Uterus (tissue), 4 donors: ENCODE data around the gene TTC38. TPM values are rescaled to one million over a fixed set of nuclear protein-coding genes. Genes with fewer than 3 reads are reported as not detected.

Experiments
- DNase-seq, 2 donors: peaks; one replicate each; pipeline ENCODE4 v3.0.0-alpha.2; 2019 to 2020
- H3K27ac ChIP-seq, 2 donors: fragments of 200-600 bp; sonication (generic); 1 replicate in 1 of 2; 2 replicates in 1 of 2; pipeline ENCODE4 v1.5.1; 2016 to 2018
- H3K27me3 ChIP-seq, 2 donors: fragments of 200-600 bp; sonication (generic); one replicate each; pipeline ENCODE4 v1.5.1; 2018 to 2019; ENCODE audit warnings: control low read depth in 1 of 2
- H3K36me3 ChIP-seq, 2 donors: fragments of 200-600 bp; sonication (generic); one replicate each; pipeline ENCODE4 v1.5.1; 2019; ENCODE audit warnings: control low read depth in 1 of 2
- H3K4me1 ChIP-seq, 2 donors: fragments of 200-600 bp; sonication (generic); one replicate each; pipeline ENCODE4 v1.5.1; 2018 to 2019; ENCODE audit warnings: control low read depth in 1 of 2
- H3K4me3 ChIP-seq, 2 donors: fragments of 200-600 bp; sonication (generic); 1 replicate in 1 of 2; 2 replicates in 1 of 2; pipeline ENCODE4 v1.5.1; 2018 to 2019; ENCODE audit warnings: mild to moderate bottlenecking in 1 of 2
- H3K9me3 ChIP-seq, 2 donors: fragments of 200-600 bp; sonication (generic); one replicate each; pipeline ENCODE4 v1.5.1; 2019; ENCODE audit warnings: control low read depth in 1 of 2
- CTCF ChIP-seq, 4 experiments: fragments of 200-600 bp in 2 of 4; fragments of 450-650 bp in 2 of 4; sonication (generic) in 2 of 4; IDR thresholded peaks; one replicate each; pipeline ENCODE4 v1.5.1; 2016 to 2019; ENCODE audit warnings: antibody characterized with exemption in 4 of 4, mild to moderate bottlenecking in 2 of 4, moderate library complexity in 1 of 4
- POLR2A ChIP-seq, 2 donors: fragments of 450-650 bp; IDR thresholded peaks; one replicate each; pipeline ENCODE4 v1.6.1; 2016; ENCODE audit warnings: antibody characterized with exemption in 2 of 2, mild to moderate bottlenecking in 1 of 2, moderate library complexity in 1 of 2
- intact Hi-C: fragments of 100-400 bp; cut with DNase I; formaldehyde crosslinking; loops from one replicate; pipeline ENCODE4 v1.15.1; 2023; ENCODE audit warnings: low total_unique reads
- total RNA-seq, 4 donors: library from RNA; depleted of rRNA in 3 of 4; stranded (reverse); fragments of >200 nt in 3 of 4; gene quantifications; one replicate each; pipeline versions ENCODE4 v1.1.0 to v1.2.4, GENCODE V29; 2014 to 2023
- donor health status: DM: yes; HTN: yes; CAD: no.

TTC38 gene
- total RNA-seq, 4 donors from 2014 or later, result 7.7 to 50.0 (median 45.0) TPM

DNA sequence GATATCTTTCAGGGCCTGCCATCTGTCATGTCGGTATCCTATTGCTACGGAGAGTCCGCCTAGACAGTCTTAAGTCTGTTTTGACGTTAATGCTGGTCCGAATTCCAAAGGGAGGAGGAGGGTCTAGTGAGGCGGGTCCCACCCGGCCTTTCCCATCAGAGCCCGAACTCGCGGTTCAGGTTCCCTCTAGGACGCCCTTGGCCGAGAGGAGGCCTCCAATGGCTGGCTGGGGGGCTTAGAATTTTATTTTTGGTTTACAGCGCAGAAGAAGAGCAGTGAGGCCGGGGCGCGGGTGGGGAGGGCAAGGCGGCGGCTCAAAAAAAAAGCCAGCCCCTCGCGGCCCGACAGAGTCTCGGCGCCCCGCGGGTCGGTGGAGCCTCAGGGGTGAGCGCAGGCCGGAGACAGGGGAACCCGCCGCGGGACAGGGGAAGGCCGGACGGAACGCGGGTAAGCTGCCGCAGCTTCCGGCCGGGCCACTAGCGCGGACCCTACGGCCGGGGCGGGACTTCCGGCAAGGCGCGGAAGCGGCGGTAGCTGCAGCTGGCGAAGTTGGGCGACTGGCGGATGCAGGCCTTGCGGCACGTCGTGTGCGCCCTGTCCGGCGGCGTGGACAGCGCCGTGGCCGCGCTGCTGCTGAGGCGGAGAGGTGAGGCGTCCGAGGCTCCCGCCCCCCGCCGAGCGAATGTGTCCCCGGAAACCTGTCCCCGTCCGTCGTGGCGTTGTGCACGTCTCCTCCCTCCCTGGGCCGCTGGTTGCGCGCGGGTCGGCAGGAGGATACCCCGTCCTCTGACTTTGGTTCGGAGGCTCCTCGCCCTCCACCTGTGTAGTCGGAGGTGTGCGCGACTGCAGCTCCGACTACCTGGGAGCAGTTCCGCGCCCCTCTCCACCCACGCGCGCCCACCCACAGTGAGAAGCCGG, 67.7 kb downstream of the TTC38 start, which contains the start of gene TRMU:
TSS of gene TRMU (plus strand) at position 514 of the 918 bp plus-strand sequence. CDS start at position 565, 51 bp downstream.
- TF ChIP-seq CTCF (IDR thresholded peaks at IDR 0.05), result peak in 1 of 4 experiments; percentile 26
- TF ChIP-seq POLR2A (IDR thresholded peaks at IDR 0.05), result peak; percentile 20 to 54
- intact Hi-C loops, result no loop called here
- peak; percentile 75 to 84 for DNase-seq

GRCh38 chr22:46336119-46337078, 68.6 kb downstream of the TTC38 start:
- Histone ChIP-seq H3K27me3 (no peaks in the 10 kb centered on the region), H3K9me3 (no peaks in the 10 kb centered on the region), H3K4me1 (peaks cover 0 to 8% of the 10 kb centered on the region in 2 donors), H3K4me3 (peak overlapping the region; percentile 88), H3K36me3 (no peaks in the 10 kb centered on the region), H3K27ac (peak overlapping the region; percentile 87 to 91)
- intact Hi-C loops, result no loop called here
- TF ChIP-seq POLR2A (IDR thresholded peaks at IDR 0.05) (no peak), CTCF (IDR thresholded peaks at IDR 0.05) (no peak)
- no peak for DNase-seq

More for the DNA sequence above, 67.7 kb downstream of the TTC38 start, which contains the start of gene TRMU:
- Histone ChIP-seq H3K36me3 (no peaks in the 10 kb centered on the region), H3K4me1 (peaks cover 0 to 8% of the 10 kb centered on the region in 2 donors), H3K27me3 (no peaks in the 10 kb centered on the region), H3K9me3 (no peaks in the 10 kb centered on the region), H3K27ac (peak within 1 kb of the TSS; percentile 87 to 91), H3K4me3 (peak within 1 kb of the TSS; percentile 88)

- H3K4me1 ChIP-seq, result peaks cover 0 to 8% of the 10 kb centered on the region in 2 donors
- H3K4me3 ChIP-seq, result no peak overlapping the region
- DNase-seq, result no peak
- no peaks in the 10 kb centered on the region for H3K27me3 ChIP-seq
- intact Hi-C loops, result no loop called here
- H3K36me3 ChIP-seq, result no peaks in the 10 kb centered on the region
- no peaks in the 10 kb centered on the region for H3K9me3 ChIP-seq
- H3K27ac ChIP-seq, result no peak overlapping the region
- TF ChIP-seq CTCF (IDR thresholded peaks at IDR 0.05), result no peak
- no peak for TF ChIP-seq POLR2A (IDR thresholded peaks at IDR 0.05)
Measured at GRCh38 chr22:46337870-46338269, 70.1 kb downstream of the TTC38 start.

GRCh38 chr22:46338636-46339035, 70.8 kb downstream of the TTC38 start:
- H3K27ac ChIP-seq, result no peak overlapping the region
- H3K36me3 ChIP-seq, result no peaks in the 10 kb centered on the region
- H3K4me3 ChIP-seq, result no peak overlapping the region
- intact Hi-C loops, result no loop called here
- TF ChIP-seq POLR2A (IDR thresholded peaks at IDR 0.05) (no peak), CTCF (IDR thresholded peaks at IDR 0.05) (no peak)
- DNase-seq, result no peak
- H3K9me3 ChIP-seq, result no peaks in the 10 kb centered on the region
- H3K4me1 ChIP-seq, result peaks cover 0 to 8% of the 10 kb centered on the region in 2 donors
- H3K27me3 ChIP-seq, result no peaks in the 10 kb centered on the region
